ENCODE data around the gene FAM20C. TPM values are rescaled to one million over a fixed set of nuclear protein-coding genes. Genes with fewer than 3 reads are reported as not detected.

FAM20C gene
- total RNA-seq, 1 experiment from 2014 or later, result 62.4 TPM

DNA sequence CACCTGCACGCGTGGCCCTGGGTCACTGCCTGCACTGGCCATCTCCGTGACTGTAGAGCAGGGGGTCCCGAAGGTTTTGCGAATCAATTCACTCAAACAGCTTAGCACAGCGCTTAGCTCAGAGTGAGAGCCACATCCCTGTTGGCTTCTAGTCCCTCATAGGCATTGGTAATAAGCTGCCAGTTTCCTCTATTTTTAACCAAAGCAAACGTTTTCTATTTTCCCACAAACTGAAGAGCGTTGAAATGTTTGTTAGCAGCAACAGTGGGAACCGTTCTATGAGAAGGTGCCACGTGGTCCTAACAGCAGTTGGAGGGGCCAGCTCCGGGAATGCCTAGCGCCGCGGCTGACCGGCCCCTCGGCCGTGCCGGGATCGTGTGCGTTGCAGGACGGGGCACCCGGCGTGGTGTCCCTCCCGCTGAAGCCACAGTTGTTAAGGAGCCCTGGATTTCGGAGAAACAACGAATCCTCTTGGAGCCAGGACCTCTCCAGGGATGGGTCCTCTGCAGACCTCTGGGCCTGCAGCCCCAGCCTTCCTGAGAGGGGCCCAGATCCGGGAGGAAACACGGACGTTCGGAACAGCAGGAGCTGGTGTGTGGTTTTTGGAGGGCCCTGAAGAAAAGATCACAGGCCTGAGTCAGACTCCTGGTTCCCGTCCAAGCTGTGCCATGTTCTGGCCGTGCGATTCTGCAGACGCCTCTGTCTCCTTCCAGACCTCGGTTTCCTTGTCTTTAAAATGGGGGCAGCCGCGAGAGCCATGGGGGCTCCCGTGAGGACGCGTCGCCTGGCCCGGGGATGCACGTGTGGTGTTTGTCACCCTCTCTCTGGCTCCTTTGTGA is 40.3 kb downstream of the FAM20C start:
- H3K9me3 ChIP-seq (ENCODE audit: control insufficient read depth, insufficient read depth, low read depth, low read length), result no peaks in the 10 kb centered on the region
- DNase-seq (ENCODE audit: low read depth, low spot score) (no peak), ATAC-seq (no peak)
- H3K4me1 ChIP-seq (ENCODE audit: control insufficient read depth, insufficient read depth, low read length), result peaks cover 61% of the 10 kb centered on the region
- intact Hi-C loops (cut with micrococcal nuclease; ENCODE audit: unreplicated experiment), result no loop called here
- ChIA-PET POLR2A (no interaction called here), CTCF (interaction anchor here (1.0 kb wide), 1 partner anchor 172 kb away, joined by 3 read pairs; no protein-coding TSS in a partner anchor)
- H3K4me3 ChIP-seq (ENCODE audit: low read depth in 2 of 2, low read length in 2 of 2), result no peak overlapping the region
- peak overlapping the region; percentile 86 for H3K27ac ChIP-seq (ENCODE audit: low read length)
- TF ChIP-seq, protein P1, sequence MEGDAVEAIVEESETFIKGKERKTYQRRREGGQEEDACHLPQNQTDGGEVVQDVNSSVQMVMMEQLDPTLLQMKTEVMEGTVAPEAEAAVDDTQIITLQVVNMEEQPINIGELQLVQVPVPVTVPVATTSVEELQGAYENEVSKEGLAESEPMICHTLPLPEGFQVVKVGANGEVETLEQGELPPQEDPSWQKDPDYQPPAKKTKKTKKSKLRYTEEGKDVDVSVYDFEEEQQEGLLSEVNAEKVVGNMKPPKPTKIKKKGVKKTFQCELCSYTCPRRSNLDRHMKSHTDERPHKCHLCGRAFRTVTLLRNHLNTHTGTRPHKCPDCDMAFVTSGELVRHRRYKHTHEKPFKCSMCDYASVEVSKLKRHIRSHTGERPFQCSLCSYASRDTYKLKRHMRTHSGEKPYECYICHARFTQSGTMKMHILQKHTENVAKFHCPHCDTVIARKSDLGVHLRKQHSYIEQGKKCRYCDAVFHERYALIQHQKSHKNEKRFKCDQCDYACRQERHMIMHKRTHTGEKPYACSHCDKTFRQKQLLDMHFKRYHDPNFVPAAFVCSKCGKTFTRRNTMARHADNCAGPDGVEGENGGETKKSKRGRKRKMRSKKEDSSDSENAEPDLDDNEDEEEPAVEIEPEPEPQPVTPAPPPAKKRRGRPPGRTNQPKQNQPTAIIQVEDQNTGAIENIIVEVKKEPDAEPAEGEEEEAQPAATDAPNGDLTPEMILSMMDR (IDR thresholded peaks at IDR 0.05), result no peak
- TF ChIP-seq TCF7L2 (IDR thresholded peaks at IDR 0.05; ENCODE audit: low read depth, low read length), result no peak
- no peak for TF ChIP-seq POLR2AphosphoS5 (IDR thresholded peaks at IDR 0.05; ENCODE audit: low read depth, low read length)
- TF ChIP-seq, protein P2, sequence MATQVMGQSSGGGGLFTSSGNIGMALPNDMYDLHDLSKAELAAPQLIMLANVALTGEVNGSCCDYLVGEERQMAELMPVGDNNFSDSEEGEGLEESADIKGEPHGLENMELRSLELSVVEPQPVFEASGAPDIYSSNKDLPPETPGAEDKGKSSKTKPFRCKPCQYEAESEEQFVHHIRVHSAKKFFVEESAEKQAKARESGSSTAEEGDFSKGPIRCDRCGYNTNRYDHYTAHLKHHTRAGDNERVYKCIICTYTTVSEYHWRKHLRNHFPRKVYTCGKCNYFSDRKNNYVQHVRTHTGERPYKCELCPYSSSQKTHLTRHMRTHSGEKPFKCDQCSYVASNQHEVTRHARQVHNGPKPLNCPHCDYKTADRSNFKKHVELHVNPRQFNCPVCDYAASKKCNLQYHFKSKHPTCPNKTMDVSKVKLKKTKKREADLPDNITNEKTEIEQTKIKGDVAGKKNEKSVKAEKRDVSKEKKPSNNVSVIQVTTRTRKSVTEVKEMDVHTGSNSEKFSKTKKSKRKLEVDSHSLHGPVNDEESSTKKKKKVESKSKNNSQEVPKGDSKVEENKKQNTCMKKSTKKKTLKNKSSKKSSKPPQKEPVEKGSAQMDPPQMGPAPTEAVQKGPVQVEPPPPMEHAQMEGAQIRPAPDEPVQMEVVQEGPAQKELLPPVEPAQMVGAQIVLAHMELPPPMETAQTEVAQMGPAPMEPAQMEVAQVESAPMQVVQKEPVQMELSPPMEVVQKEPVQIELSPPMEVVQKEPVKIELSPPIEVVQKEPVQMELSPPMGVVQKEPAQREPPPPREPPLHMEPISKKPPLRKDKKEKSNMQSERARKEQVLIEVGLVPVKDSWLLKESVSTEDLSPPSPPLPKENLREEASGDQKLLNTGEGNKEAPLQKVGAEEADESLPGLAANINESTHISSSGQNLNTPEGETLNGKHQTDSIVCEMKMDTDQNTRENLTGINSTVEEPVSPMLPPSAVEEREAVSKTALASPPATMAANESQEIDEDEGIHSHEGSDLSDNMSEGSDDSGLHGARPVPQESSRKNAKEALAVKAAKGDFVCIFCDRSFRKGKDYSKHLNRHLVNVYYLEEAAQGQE (IDR thresholded peaks at IDR 0.05; ENCODE audit: insufficient read depth in 1 of 2, low read depth in 2 of 2, low read length in 1 of 2), result no peak
- TF ChIP-seq SIN3A (IDR thresholded peaks at IDR 0.05; ENCODE audit: borderline replicate concordance, insufficient read depth, low read depth, low read length), result no peak
- no TSS peak for BruUV-seq (replicated peaks)
- no peaks in the 10 kb centered on the region for H3K27me3 ChIP-seq (ENCODE audit: control insufficient read depth, insufficient read depth, low read length)
- no peaks in the 10 kb centered on the region for H3K36me3 ChIP-seq (ENCODE audit: control insufficient read depth, insufficient read depth, low read length)
- in situ Hi-C loops (cut with HindIII; ENCODE audit: low pct_unique_long_range_greater_than_20kb, low sequenced_read_pairs), result no loop called here

DNA sequence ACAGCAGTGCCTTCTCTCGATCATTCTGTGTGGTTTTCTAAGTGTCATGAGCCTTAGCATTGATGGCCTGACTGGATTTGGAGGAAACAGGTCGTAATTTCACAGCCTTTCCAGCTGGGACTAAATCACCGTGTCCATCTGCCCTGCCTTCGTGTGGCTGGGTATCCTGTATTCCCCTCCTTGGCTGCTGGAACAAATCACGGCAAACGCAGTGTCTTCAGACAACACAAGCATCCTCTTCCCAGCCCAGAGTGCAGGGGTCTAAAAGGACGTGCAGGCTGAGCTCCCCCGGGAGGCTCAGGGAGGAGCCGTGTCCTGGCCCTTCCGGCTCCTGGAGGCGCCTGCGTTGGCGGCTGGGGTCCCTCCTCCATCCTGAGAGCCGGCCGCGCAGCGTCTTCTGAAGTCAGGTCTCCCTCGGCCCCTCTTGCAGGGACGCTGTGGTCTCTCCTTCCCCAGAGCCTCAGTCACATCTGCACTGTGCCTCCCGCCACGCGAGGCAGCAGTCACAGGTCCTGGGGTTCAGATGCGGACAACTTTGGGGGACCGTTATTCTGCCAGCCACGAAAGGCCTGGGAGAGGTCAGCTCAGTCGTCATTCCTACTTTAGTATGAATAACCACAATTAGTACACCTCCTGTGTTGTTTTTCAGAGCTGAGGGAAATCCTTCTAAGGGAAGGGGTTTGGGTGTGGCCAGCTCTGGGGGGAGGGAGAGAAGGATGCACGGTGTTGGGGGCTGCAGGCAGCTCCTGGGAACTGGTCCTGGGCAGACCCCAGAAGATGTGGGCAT is 41.1 kb downstream of the FAM20C start:
- POLR2A ChIA-PET, result no interaction called here
- in situ Hi-C loops (cut with HindIII; ENCODE audit: low pct_unique_long_range_greater_than_20kb, low sequenced_read_pairs), result no loop called here

More for the DNA sequence above, 41.1 kb downstream of the FAM20C start:
- Histone ChIP-seq H3K27me3 (ENCODE audit: control insufficient read depth, insufficient read depth, low read length) (no peaks in the 10 kb centered on the region), H3K27ac (ENCODE audit: low read length) (peak overlapping the region; percentile 86), H3K4me1 (ENCODE audit: control insufficient read depth, insufficient read depth, low read length) (peaks cover 58% of the 10 kb centered on the region), H3K36me3 (ENCODE audit: control insufficient read depth, insufficient read depth, low read length) (no peaks in the 10 kb centered on the region), H3K9me3 (ENCODE audit: control insufficient read depth, insufficient read depth, low read depth, low read length) (no peaks in the 10 kb centered on the region), H3K4me3 (ENCODE audit: low read depth in 2 of 2, low read length in 2 of 2) (no peak overlapping the region)
- CTCF ChIA-PET, result interaction anchor here (0.5 to 1.0 kb wide), 2 partner anchors 31 to 173 kb away, joined by 3 read pairs; no protein-coding TSS in a partner anchor
- ATAC-seq, result no peak
- TF ChIP-seq POLR2AphosphoS5 (IDR thresholded peaks at IDR 0.05; ENCODE audit: low read depth, low read length), result no peak
- BruUV-seq (replicated peaks), result no TSS peak
- intact Hi-C loops (cut with micrococcal nuclease; ENCODE audit: unreplicated experiment), result no loop called here
- no peak for DNase-seq (ENCODE audit: low read depth, low spot score)

Data from Panc1 (cell line).